COLO668 (cell line): ENCODE results near the gene BCL2L13.
"Not testable (repeated sequence)": the region's sequence is repeated elsewhere in the genome, so short reads cannot be mapped to it uniquely, and the experiment has no call there.

Source experiments
- DNase-seq: peaks from one replicate; lab custom pipeline; 2025; ENCODE audit not compliant: unreplicated experiment; lab: John Stamatoyannopoulos, UW

BCL2L13 gene

DNA sequence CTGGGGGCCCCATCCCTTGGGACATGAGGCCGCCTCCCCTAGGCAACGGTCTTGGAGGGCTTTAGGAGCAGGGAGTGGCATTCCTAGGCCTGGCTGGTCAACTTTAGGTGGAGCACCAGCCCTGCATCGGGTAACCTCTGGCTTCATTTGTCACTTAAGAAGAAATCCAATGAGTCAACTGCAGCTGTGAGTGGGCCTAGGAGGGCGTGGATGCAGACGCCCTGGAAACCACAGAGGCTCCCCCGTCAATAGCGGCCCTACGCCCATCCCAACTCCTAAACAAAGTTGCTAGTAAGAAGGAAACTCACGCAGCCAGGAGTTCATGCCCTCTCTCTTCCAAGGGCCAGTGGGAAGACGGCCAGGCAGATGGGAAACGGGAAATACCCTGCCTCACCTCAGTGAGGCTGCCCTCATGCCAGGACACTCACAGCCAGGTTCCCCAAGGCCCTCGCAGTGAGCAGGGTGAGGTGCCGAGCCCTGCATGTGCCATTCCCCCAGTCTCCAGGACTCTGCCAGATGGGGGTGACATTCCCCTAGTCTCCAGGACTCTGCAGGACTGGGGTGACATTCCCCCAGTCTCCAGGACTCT lies 114.9 kb downstream of the BCL2L13 start:
- no peak for DNase-seq

GRCh38 chr22:17754233-17754925 lies 115.8 kb downstream of the BCL2L13 start:
- peak; percentile 33 for DNase-seq

DNA sequence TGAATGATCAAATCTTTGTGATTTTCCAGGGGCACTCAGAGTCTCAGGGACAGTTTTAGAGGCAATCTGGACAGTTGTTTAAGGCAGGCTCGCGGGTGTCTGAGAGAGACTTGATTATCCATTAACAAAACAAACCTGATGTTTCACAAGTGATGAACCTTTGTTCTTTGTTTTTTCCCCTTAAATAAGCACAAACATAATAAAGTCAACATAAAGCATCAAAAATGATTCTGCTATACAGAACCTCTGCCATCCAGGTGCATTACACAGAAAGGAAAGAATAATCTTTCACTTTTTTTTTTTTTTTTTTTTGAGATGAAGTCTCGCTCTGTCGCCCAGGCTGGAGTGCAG lies 122.6 kb downstream of the BCL2L13 start:
- no peak for DNase-seq

DNA sequence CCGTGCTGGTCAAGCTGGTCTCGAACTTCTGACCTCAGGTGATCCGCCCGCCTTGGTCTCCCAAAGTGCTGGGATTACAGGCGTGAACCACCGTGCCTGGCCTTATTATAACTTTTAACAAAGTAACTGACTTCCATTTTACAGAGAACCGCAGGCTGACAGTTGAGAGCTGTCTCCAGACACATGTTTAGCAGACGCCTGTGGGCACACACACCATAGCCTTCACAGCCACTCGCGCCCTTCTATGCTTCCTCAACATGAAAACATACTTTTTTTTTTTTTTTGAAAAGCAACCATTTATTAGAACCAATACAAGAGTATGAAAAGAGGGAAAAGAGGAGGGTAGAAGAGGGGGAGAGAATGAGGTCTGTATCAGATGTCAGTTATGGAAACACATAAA lies 124.9 kb downstream of the BCL2L13 start:
- DNase-seq = not testable (repeated sequence)

GRCh38 chr22:17764036-17764435 lies 125.5 kb downstream of the BCL2L13 start:
- DNase-seq = no peak

GRCh38 chr22:17764852-17765251 lies 126.3 kb downstream of the BCL2L13 start:
- not testable (repeated sequence) for DNase-seq

DNA sequence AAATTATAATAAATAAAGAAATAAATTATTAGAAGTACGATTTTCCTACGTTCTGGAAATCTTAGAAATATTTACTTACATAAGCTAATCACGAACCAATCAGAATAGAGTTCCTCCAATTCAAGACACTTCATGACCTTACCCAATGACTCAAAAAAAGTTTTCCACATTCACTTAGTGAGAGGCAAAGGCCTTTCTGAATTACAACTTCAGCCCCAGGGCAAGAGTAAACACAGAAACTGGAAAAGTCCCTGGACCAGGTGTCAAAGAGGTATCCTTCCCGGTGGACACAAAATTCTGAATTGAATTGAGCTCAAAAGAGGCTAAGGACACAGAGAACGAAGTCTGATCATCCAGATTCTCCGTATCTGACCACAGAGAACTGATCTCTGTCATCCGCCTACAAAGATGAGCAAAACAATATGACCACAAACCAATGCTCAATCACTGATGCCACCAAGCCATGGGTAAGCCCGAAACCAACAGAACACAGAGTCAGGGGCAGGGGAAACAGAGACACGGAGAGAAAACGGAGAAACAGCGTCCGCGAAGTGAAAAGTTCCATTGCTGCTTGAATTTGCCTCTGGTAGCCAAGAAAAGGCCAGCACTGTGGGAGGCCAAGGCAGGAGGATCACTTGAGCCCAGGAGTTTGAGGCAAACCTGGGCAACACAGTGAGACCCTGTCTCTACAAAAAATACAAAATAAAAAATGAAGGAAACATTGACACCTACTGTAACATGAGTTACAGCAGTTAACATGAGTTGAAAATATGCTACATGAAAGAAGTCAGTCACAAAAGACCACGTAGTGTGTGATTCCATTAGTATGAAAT lies 128.9 kb downstream of the BCL2L13 start:
- DNase-seq = no peak

- DNase-seq = no peak
Measured at GRCh38 chr22:17769013-17769715, 130.6 kb downstream of the BCL2L13 start.

DNA sequence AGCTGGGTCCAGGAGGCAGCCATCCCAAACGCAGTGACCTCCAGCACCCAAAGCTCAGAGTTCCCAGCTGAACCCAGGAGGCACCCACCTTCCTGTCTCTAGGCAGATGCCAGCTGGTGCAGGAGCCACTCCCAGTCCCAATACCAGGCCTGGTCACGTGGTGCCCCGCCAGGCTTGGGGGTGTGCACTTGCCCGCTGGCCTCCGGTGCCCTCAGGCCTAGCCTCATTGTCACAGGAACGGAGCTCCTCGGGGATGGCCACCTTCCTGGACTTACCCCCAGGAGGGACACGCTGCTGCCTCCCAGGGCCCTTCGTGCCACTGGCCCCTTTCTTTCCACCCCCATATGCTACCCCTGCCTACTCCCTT lies 131.1 kb downstream of the BCL2L13 start:
- peak; percentile 11 for DNase-seq

GRCh38 chr22:17770180-17771077 lies 131.9 kb downstream of the BCL2L13 start:
- DNase-seq = no peak

GRCh38 chr22:17772249-17772957 lies 133.8 kb downstream of the BCL2L13 start:
- peak; percentile 56 for DNase-seq

- peak; percentile 34 for DNase-seq
Measured at GRCh38 chr22:17772958-17773605, 134.5 kb downstream of the BCL2L13 start.

GRCh38 chr22:17773606-17774205 lies 135.1 kb downstream of the BCL2L13 start:
- DNase-seq = peak; percentile 83

- peak; percentile 63 for DNase-seq
Measured at GRCh38 chr22:17774206-17774925, 135.8 kb downstream of the BCL2L13 start, which contains the start of gene BID. Gene BID, minus strand, starts transcription at chr22:17774469. Its CDS starts 24,353 bp downstream, at chr22:17750116.

- no peak for DNase-seq
Measured at GRCh38 chr22:17774926-17775685, 136.5 kb downstream of the BCL2L13 start.

- DNase-seq = no peak
Measured at GRCh38 chr22:17775781-17776465, 137.4 kb downstream of the BCL2L13 start.
